Keratinocyte (primary cell): ENCODE measurements around the gene TM4SF5.

ENCODE experiments used
- EZH2 ChIP-seq: IDR thresholded peaks from one replicate; pipeline ENCODE4 v1.6.1; 2012; ENCODE audit warnings: inconsistent platforms, mild to moderate bottlenecking, low read length, moderate library complexity
- TF ChIP-seq, protein P1 (sequence below), 3 experiments: IDR thresholded peaks in 1 of 3; conservative IDR thresholded peaks in 1 of 3; optimal IDR thresholded peaks in 1 of 3; 2 replicates in 2 of 3; 3 replicates in 1 of 3; pipeline versions ENCODE3 to v1.5.1; 2011; ENCODE audit warnings: low read length in 3 of 3, mild to moderate bottlenecking in 3 of 3, moderate library complexity in 2 of 3, control low read depth in 1 of 3, inconsistent platforms in 1 of 3; ENCODE audit not compliant: insufficient read depth in 2 of 3; ENCODE audit errors: extremely low read depth in 1 of 3

GRCh38 chr17:4733073-4733531 lies 38.6 kb upstream of the TM4SF5 start:
- TF ChIP-seq, protein P1, sequence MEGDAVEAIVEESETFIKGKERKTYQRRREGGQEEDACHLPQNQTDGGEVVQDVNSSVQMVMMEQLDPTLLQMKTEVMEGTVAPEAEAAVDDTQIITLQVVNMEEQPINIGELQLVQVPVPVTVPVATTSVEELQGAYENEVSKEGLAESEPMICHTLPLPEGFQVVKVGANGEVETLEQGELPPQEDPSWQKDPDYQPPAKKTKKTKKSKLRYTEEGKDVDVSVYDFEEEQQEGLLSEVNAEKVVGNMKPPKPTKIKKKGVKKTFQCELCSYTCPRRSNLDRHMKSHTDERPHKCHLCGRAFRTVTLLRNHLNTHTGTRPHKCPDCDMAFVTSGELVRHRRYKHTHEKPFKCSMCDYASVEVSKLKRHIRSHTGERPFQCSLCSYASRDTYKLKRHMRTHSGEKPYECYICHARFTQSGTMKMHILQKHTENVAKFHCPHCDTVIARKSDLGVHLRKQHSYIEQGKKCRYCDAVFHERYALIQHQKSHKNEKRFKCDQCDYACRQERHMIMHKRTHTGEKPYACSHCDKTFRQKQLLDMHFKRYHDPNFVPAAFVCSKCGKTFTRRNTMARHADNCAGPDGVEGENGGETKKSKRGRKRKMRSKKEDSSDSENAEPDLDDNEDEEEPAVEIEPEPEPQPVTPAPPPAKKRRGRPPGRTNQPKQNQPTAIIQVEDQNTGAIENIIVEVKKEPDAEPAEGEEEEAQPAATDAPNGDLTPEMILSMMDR (optimal IDR thresholded peaks at IDR 0.05 in 1 of 3, IDR thresholded peaks at IDR 0.05 in 1 of 3, conservative IDR thresholded peaks at IDR 0.05 in 1 of 3; ENCODE audit: extremely low read depth in 1 of 3, insufficient read depth in 2 of 3, low read length in 3 of 3): peak; percentile 9 to 28 (median 9)
- TF ChIP-seq EZH2: no peak
